Activated CD4-positive, alpha-beta T cell treated with anti-CD3 and anti-CD28 coated beads, Interleukin-2, Interleukin-6, amounts not matched to agents 100 ng/mL and 50 ng/mL, durations not matched to agents 16 hours and 8 hours (primary cell): Measurements from ENCODE around the gene ANK2.

Experiments used
- DNase-seq: peaks from one replicate; pipeline ENCODE4 v3.0.0-alpha.2; 2020

Gene ANK2

DNA sequence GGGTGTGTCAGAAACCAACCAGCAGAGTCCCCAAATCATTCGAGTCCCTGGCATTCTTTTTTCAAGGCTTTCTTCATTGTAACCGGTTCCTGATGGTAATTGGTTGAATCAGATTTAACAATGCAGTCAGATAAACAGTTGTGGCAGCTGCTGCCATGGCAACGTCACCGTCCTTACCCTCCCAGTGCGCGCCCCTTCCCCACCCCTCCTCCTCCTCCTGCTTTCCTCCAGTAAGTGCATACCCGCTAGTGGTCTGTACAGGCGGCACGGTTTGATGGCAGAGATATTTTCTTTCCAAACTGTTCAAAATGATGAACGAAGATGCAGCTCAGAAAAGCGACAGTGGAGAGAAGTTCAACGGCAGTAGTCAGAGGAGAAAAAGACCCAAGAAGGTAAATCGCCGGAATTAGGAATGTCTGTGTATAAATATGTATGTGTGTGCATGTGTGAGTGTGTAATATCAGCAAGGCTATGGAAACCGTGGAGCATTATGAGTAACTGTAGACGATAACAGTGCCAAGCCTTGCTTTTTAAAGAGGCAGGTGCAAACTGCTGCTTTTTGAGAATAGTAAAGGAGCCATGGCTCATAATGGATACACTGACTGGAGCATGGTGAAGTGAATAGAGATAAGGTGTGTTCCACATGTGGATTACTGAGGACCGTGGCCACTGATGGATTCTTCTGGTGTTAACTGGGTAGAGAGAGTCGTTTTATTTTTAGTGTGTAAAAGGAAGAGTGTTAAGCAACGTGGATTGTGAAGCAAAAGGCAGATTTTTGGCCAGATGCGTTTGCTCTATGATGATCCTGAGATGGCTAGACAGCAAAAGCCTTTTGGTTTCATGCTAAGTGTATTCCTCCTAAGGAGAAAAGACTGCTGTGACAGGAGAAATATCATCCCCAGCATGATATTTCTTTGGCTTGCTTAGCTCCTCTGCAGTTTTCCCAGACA is at the start of gene ANK2:
TSS of gene ANK2 (plus strand) at position 233 of the 950 bp plus-strand sequence. CDS start at position 309, 76 bp downstream.
- no peak for DNase-seq

DNA sequence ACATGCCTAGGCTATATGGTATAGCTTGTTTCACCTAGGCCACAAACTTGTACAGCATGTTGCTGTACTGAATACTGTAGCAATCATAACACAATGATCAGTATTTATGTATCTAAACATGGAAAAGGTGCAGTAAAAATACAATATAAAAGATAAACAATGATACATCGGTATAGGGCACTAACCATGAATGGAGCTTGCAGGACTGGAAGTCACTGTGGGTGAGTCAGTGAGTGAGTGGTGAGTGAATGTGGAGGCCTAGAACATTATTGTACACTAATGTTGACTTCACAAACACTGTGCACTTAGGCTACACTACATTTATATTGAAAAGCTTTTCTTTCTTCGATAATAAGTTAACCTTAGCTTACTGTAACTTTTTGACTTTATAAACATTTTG is 45.6 kb upstream of the ANK2 start:
- no peak for DNase-seq

DNA sequence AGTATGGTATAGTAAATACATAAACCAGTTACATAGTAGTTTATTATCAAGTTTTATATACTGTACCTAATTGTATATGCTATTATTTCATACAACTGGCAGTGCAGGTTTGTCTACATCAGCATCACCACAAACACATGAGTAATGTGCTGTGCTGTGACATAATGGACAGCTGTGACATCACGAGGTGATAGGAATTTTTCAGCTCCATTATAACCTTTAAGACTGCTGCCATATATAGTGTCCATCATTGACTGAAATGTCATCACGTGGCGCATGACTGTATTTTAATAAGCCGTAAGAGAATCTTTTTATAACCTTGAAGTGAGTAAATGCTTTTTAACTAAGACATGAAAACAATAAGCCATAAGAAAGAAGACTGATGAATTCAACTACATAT is 44.8 kb upstream of the ANK2 start:
- DNase-seq = no peak

DNA sequence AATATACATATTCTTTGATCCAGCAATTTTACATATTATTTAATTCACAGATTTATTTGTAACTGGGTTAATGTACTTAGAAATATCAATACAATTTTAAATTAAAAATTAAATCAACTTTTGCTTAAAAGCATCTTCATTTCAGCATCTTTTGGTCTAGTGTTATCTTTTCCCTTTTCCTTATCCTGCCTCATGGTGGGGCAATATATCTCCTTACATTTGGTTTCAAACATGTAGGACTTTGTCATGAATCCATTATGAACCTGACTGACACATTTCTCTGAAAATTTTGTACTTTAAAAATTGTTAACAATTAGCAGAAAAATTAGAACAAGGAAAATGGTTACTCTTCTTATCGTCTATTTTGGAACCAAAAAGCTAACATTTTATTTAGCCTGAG is 42.8 kb upstream of the ANK2 start:
- DNase-seq = no peak

DNA sequence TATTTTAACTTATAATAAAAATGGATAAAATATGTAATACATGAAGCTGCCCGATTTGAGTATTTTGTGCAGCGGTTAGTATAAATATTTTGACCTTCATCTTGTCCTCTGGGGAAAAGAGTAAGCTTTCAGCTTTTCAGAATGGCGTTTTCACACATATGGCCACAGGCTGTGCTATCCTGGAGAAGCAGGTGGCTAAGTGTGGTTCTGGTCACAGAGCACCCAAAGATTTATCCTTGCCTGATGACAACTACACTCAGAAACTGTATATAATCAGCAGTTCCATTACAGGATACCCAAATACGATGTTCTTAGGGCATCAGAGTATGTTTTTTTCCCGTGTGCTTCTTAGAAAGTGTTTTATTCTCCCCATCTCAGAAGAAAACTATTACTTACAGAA is 42.3 kb upstream of the ANK2 start:
- DNase-seq = no peak

DNA sequence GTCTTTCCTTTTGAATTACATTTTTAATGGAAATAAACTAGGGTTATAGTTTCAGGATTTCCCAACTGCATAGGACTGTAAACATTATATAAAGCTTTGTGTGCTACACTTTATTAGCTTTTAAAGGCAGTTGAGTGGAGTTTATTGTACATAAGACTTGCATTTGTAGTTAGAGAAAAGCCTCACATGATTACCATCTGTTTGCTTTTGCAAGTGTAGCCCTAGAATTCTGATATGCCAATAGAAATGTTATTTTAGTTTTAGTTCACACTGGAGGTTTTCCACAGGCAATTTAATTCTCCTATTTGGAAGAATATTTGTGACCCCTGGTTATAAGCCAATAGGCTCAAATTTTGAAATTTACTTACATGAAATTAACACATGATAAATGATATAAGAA is 41.3 kb upstream of the ANK2 start:
- no peak for DNase-seq

DNA sequence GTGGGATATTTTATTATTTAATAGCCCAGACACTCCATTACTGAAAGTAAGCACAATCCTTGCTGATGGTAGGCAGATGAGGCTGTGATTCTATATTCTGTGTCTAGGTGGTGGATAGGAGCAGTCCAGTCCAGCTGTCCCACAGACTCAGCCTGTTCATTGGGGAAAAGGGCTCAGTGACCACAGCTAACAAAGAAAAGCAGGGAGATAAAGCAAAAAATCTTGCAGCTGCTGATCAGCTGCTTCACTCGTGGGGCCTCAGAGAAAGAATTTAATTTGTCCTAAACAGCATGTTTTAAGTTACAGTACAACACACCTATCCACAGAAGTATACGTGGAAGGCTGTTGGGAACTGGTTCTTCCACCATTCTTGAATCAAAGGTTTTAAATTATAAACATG is 40.7 kb upstream of the ANK2 start:
- no peak for DNase-seq

DNA sequence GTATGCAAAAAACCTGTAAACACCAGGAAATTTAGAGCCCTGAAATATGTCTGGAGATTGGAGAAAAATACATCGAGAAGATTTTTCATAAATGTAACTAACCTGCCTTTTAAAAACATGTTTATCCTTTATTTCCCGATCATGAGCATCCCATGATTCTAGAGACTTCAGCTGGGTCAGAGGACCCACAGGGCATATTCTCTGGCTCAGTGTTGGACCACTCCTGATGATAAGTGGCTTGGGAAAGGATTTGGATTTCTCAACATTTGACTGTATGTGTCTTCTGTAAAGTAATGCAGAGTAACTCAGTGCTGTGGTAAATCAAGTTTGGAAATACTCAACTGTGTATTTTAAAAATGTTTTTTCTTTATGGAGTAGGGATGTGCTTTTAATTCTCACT is 40.0 kb upstream of the ANK2 start:
- no peak for DNase-seq

DNA sequence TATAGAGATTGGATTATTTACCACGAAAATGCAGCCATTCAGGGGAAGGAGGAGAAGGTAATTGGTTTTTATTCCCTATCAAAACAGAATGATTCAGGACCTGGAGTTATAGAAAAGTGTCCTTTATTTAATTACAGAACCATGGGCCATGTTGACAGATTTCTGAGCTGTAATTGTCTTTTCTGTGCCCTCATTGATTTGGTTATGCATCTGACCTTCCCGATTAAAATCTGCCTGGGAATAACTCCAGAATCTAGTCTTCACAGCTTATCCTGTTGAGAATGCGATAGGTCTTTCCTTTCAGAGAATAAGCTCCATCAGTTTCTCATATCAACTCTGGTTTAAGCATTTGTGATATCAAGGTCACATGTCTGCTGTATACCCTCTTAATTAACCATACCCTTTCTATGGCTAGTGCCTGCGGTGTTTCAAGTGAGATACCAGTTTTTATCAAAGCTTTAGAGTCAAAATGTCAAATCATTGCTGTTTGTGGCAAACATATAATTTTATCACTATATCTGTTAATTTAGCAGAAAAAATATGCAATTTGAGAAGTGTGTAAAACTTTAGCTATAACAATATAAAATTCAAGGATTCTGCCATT is 37.2 kb upstream of the ANK2 start:
- DNase-seq = no peak

DNA sequence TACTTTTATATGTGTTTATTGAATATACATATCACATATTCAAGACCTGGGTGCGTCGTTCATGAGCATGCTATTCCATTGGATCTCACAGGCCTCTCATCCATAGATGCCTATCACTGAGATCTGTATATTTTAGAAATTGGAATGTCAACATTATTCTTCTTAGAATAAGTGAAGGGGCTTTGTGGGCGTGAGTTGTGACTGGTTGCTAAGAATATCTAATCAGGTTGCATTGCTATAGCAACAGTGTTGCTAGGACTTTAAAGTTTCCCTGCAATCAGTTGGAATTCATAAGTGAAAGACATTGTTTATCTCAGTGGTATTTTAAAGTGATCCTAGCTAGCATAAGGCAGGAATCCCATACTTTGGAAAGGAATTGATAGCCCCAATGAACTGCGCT is 36.7 kb upstream of the ANK2 start:
- DNase-seq = no peak

DNA sequence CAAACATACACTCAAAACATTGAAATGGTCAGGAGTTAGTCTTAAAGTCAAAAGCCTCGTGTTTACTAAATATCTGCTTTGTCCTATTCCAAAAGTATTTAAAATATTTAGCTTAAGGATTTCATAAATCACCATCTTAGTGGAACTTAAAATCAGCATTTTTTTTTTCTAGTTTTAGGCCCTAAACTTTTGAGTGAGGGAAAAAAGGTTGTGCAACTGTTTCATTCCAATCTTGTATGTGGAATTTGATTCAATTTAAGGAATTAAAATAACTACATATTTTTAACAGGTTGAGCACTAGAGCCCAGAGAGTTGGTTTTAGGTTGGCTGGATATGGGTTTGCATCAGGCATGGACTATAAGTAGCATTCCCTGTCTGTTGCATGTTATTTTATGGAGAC is 35.7 kb upstream of the ANK2 start:
- DNase-seq = no peak

DNA sequence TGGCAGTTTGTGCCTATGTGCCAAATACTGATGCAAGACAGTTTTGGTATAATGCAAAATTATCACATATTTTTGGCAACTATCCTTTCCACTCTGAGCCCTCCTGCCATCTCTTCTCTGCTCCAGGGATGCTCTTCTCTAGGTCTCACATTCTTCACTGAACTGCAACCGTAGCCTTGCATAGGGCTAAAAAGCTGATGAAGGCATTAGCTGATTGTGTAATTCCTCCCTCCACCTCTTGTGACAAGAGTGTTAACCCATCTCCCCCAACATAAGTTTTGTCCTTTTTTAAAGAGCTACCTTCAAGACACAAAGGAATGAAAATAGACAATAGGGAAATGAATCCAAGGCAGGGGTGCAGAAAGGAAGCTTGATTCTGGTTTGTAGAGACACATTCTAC is 33.1 kb upstream of the ANK2 start:
- DNase-seq = no peak

DNA sequence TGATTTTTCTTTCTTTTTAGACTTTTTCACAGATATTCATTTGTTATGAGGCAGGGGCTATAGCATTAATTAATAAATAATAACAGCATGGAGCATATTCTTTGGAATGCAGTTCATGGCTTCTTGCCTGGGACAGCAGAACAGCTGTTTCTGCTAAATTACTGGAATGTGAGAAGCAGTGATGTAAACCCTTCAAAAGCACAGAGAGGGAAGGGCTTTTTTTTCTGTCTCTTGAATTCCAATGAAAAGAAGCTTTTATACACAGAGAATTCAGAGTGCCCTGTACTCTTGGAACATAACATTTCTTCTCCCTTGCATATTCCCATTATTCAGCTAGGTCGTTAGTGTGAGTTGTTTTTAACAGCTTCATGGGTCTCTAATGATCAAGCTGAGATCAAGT is 28.5 kb upstream of the ANK2 start:
- DNase-seq = no peak

DNA sequence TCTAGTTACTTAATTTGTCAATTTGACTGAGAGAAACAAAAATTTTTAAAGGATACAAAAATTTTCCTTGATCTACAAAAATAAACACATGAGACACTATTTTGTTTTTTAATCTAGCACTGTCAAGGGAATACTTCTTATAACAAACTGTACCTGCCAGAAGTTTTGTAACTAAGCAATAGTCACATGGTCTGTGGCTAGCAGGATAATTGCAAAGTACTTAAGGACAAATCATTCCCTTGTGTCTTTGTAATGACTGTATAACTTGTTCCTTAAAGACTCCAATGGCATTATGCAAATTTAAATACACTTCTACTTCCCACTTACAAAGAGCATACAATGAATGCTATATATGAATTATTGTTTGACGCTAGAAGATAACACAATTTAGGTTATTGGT is 25.1 kb upstream of the ANK2 start:
- no peak for DNase-seq

DNA sequence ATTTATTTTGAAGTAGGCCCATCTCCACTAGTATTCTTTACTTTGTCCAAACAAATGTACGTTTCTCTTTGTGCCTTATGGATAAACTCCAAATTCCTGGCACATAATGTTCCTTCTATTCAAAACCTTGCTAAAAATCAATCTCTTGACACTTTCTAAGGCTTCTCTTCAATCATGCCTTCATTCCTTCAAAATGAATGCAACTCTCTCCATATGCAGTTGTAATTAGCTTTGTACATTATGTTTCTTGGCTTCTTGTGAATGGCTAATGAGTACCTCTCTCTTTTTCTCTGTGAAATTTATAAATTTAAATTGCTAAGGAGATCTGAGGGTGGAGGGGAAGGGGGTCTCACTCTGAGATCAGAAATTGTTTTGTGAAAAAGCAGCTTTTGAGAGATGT is 24.0 kb upstream of the ANK2 start:
- no peak for DNase-seq

DNA sequence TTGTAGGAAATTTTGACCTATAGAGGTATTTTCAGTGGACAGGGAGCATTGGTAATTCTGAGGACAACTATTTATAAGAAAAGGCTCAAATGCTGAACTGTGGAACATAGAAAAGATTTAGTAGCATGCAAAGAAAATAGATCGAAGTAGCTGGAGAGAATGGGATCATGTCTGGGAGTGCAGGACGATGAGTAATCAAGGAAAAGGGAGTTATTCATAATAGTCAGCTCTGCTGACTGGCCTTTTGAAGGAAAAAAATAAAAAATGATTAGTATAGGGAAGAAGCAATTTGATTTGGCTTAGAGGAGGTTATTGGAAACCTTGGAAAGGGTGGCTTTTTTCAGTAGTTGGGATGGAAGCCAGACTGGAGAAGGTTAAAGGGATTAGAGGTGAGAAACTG is 22.9 kb upstream of the ANK2 start:
- no peak for DNase-seq

DNA sequence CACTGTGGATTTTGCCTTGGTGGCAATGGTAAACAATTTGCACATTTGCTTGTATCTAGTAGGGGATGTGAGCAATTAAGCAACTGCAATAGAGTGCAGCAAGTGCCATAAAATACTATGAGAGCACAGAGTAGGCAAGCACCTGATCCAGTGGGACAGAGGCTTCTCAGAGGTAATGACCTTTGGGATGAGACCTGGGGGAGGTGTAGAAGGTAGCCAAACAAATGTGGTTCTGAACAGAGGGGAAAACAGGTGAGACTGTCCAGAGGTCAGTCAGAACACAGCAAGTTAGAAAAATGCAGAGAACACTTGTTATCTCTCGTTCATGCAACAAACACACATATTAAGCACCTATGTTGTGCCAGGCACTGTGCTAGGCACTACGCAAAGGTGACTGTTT is 21.4 kb upstream of the ANK2 start:
- DNase-seq = no peak

DNA sequence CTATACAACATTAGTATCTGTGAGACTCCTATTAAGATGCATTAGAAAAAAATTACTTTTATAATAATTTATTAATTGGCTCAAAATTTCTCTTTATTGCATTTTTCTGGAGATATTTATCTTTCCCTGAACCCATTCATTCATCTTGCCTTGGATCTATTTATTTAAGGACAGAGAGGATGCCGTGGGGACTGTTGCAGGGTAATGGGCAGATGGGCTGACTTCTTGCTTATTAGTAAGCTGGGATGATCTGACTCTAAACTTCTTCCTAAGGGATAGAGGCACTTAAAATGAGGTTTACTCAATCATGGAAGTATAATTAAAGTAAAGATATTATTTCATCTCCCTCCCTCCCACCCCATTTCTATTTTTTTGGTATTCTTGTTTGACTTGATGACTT is 18.2 kb upstream of the ANK2 start:
- no peak for DNase-seq

DNA sequence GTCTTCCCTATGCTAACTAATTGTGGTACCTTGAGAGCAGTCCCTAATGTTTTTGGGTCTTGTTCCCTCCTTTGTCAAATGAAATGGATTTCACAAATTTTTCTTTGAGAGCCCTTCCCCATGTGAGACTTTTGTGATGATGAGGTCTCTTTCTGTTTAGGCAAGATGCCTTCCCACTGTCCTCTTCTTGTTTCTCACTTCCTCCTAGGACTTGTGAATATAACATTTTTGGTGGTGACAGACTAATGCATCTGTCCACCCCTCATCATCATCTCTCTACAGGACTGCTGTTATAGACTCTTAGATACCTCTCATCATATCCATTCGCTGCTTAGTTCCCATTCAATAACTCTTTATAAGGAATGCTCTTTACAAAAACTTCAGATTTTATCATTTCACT is 8.7 kb upstream of the ANK2 start:
- DNase-seq = no peak

DNA sequence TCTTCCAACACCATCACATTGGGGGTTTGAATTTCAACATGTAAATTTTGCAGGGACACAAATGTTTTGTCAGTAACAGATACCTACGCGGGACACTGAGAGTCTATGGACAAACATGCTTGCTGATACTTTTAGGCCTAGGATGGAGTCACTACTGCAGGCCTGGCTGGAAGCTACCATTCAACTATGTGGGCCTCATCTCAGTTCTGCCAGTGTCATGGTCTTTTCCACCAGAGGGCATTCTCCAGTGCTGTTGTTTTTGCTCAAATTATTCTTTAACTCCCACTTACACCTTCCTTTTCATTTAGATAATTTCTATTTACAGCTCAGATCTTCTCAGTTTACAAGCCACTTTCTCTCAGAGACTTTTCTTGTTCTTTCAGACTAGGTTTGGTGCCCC is 7.0 kb upstream of the ANK2 start:
- DNase-seq = no peak

DNA sequence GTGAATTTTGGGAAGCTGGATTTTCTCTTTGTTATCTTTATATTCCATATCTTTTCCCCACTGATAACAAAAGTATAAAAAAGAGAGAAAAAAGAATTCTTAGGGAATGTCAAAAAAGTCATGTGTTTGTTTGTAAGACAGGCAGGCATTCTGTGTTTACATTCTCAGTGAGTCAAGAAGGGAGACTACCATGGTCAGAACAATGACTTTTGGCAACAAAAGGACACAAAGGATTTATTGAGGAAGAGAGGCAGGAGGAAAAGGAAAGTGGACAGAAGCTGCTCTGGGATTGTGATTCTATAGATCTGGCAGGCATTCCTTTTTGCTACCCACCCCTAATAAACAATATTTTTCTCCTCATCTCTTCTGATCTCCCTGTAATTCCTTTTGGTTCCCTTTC is 5.9 kb upstream of the ANK2 start:
- DNase-seq = no peak

DNA sequence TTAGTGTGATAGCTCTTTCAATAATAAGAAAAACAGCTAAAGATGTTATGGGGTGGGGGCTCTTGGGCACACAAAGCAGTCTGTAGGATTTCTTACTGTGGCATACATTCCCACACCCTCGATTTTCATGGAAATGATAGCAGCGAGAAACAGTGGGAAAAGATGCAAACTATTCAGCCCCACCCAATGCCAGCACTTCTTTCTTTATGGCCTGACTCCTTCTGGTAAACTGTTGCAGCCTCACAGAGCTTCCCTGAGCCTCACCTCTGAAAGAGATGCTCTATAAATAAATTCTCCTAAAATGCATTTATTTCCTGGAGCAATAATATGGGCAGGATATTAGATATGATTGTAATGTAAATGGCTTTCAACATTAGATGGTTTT is 910 bp downstream of the ANK2 start:
- DNase-seq = no peak

DNA sequence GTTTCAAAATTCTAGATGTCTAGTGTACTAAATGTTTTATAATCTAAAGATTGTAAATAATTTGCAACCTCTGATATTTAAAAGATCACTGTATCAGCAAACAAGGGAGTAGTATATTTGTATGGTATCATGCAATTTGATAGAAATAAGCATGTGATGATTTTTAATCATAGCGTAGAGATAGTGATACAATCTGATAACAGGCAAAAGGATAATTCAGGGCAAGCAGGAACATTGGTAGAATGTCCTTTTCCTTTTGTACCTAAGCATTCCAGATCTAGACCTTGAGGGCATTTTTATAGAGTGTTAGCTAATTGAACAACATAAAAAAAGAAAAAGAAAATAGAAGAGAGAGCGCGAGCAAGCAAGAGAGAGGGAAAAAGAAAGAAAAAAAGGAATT is 1.4 kb downstream of the ANK2 start:
- no peak for DNase-seq

DNA sequence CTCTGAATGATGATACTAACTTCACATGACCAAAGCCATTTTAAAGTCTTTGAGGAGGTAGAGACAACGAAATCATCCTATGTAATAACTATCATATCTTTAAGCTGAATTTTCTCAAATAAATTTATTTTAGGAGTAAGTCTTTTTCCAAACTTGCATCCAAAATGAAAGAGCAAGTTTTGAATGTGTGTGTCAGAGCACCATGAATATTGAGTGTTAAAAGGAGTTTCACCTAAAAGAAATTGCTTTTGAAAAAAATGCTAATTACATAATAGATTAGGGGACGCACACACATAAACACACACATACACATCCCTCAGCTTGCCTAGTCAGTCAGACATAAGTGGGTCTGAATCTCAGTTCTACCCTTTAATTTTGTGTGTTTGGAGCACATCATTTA is 1.9 kb downstream of the ANK2 start:
- DNase-seq = no peak
